Measurements from ENCODE around the gene PDCL2.

The PDCL2 gene

DNA sequence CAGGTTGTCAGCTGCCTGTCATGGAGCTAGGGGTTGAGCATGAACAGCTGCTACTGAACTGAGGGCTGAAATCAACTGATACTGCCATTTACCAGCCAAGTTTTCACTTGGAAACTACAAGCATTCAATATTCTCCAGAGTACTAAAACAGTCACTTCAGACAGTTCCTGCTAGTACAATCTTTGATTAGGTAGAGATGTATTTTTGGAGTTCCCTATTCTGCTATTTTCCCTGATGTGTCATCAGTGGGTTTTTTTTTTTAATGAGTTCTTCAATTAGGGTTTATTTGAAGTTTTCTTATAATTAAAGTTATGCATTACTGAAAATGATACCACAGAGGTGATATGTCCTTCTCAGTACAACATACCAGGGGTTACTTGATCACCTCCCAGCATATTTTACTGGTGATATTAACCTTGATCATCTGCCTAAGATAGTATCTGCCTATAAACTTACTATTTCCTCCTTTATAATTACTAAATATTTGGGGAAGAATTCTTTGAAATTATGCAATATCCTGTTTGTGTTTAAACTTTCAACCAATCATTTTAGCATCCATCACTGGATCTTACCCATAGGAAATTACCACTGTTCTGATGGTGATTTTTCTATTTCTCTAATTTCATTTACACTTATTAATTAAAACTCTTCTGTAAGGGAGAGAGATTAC lies 13.6 kb downstream of the PDCL2 start:
- Histone ChIP-seq H3K4me2 (ENCODE audit: low read depth, low read length, poor library complexity, severe bottlenecking) (no peak overlapping the region), H2AFZ (ENCODE audit: low read length) (no peak overlapping the region), H3K4me3 (ENCODE audit: low read length, poor library complexity, severe bottlenecking) (no peak overlapping the region), H3K9me3 (ENCODE audit: insufficient read depth, low read depth, low read length) (no peaks in the 10 kb centered on the region), H4K20me1 (ENCODE audit: insufficient read depth, low read length, poor library complexity, severe bottlenecking) (no peaks in the 10 kb centered on the region), H3K27me3 (ENCODE audit: insufficient read depth, low read length, poor library complexity, severe bottlenecking) (no peaks in the 10 kb centered on the region), H3K36me3 (ENCODE audit: insufficient read depth, low read length) (no peaks in the 10 kb centered on the region), H3K9me2 (replicated peaks; ENCODE audit: low read depth, low read length) (no peaks in the 10 kb centered on the region), H3K9ac (ENCODE audit: low read depth, low read length, poor library complexity, severe bottlenecking) (no peak overlapping the region), H3K79me2 (ENCODE audit: insufficient read depth, low read length) (no peaks in the 10 kb centered on the region), H3K4me1 (ENCODE audit: insufficient read depth, low read length, poor library complexity, severe bottlenecking) (no peaks in the 10 kb centered on the region), H3F3A (ENCODE audit: low read depth) (no peaks in the 10 kb centered on the region)
- TF ChIP-seq, protein P1, sequence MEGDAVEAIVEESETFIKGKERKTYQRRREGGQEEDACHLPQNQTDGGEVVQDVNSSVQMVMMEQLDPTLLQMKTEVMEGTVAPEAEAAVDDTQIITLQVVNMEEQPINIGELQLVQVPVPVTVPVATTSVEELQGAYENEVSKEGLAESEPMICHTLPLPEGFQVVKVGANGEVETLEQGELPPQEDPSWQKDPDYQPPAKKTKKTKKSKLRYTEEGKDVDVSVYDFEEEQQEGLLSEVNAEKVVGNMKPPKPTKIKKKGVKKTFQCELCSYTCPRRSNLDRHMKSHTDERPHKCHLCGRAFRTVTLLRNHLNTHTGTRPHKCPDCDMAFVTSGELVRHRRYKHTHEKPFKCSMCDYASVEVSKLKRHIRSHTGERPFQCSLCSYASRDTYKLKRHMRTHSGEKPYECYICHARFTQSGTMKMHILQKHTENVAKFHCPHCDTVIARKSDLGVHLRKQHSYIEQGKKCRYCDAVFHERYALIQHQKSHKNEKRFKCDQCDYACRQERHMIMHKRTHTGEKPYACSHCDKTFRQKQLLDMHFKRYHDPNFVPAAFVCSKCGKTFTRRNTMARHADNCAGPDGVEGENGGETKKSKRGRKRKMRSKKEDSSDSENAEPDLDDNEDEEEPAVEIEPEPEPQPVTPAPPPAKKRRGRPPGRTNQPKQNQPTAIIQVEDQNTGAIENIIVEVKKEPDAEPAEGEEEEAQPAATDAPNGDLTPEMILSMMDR (conservative IDR thresholded peaks at IDR 0.05; ENCODE audit: low read length) = no peak
- TF ChIP-seq EZH2phosphoT487 (IDR thresholded peaks at IDR 0.05; ENCODE audit: borderline replicate concordance) = no peak

DNA sequence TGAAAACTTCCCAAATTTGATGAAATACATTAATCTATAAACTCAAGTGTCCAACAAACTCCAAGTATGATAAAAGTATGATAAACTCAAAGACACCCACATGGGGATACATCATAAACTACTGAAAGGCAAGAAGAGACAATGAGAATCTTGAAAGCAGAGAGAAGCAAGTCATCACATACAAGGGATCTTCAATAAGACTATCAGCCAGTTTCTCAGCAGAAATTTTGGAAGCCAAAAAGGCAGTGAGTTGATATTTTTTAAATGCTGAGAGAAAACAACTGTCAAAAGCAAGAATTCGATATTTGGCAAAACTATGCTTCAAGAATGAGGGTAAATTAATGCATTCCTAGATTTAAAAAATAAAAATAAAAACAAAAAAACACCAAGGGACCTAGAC lies 16.5 kb downstream of the PDCL2 start:
- Histone ChIP-seq H3K9me2 (replicated peaks; ENCODE audit: low read depth, low read length) (no peaks in the 10 kb centered on the region), H3K36me3 (ENCODE audit: insufficient read depth, low read length) (no peaks in the 10 kb centered on the region), H3F3A (ENCODE audit: low read depth) (no peaks in the 10 kb centered on the region), H3K4me1 (ENCODE audit: insufficient read depth, low read length, poor library complexity, severe bottlenecking) (no peaks in the 10 kb centered on the region), H3K9me3 (ENCODE audit: insufficient read depth, low read depth, low read length) (no peaks in the 10 kb centered on the region), H4K20me1 (ENCODE audit: insufficient read depth, low read length, poor library complexity, severe bottlenecking) (no peaks in the 10 kb centered on the region), H3K4me2 (ENCODE audit: low read depth, low read length, poor library complexity, severe bottlenecking) (no peak overlapping the region), H3K4me3 (ENCODE audit: low read length, poor library complexity, severe bottlenecking) (no peak overlapping the region), H3K27me3 (ENCODE audit: insufficient read depth, low read length, poor library complexity, severe bottlenecking) (no peaks in the 10 kb centered on the region), H3K79me2 (ENCODE audit: insufficient read depth, low read length) (no peaks in the 10 kb centered on the region), H2AFZ (ENCODE audit: low read length) (no peak overlapping the region), H3K9ac (ENCODE audit: low read depth, low read length, poor library complexity, severe bottlenecking) (no peak overlapping the region)
- TF ChIP-seq, protein P1 (conservative IDR thresholded peaks at IDR 0.05; ENCODE audit: low read length) = no peak
- TF ChIP-seq EZH2phosphoT487 (IDR thresholded peaks at IDR 0.05; ENCODE audit: borderline replicate concordance) = no peak

DNA sequence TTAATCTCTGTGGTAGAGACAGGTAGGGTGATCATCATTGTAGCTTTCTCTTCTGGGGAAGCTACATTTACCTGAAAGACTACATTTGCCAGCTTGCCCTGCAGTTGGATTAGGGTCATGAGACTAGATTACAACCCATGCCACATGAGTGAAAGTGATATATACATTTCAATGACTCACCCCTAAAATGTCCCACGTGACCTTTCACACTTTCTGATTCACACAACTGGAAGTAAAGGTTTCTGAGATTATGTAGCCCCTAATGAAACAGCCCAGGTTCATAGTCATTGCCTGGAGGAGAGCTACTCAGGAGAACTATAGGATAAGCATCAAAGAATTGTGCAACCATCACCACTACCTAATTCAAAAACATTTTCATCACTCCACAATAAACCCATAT lies 17.8 kb downstream of the PDCL2 start:
- Histone ChIP-seq H3K36me3 (ENCODE audit: insufficient read depth, low read length) (no peaks in the 10 kb centered on the region), H3K9me3 (ENCODE audit: insufficient read depth, low read depth, low read length) (no peaks in the 10 kb centered on the region), H3K4me1 (ENCODE audit: insufficient read depth, low read length, poor library complexity, severe bottlenecking) (no peaks in the 10 kb centered on the region), H2AFZ (ENCODE audit: low read length) (no peak overlapping the region), H3K4me2 (ENCODE audit: low read depth, low read length, poor library complexity, severe bottlenecking) (no peak overlapping the region), H3K9ac (ENCODE audit: low read depth, low read length, poor library complexity, severe bottlenecking) (no peak overlapping the region), H3F3A (ENCODE audit: low read depth) (no peaks in the 10 kb centered on the region), H3K9me2 (replicated peaks; ENCODE audit: low read depth, low read length) (no peaks in the 10 kb centered on the region), H3K79me2 (ENCODE audit: insufficient read depth, low read length) (no peaks in the 10 kb centered on the region), H3K4me3 (ENCODE audit: low read length, poor library complexity, severe bottlenecking) (no peak overlapping the region), H4K20me1 (ENCODE audit: insufficient read depth, low read length, poor library complexity, severe bottlenecking) (no peaks in the 10 kb centered on the region), H3K27me3 (ENCODE audit: insufficient read depth, low read length, poor library complexity, severe bottlenecking) (no peaks in the 10 kb centered on the region)
- TF ChIP-seq EZH2phosphoT487 (IDR thresholded peaks at IDR 0.05; ENCODE audit: borderline replicate concordance) = no peak
- TF ChIP-seq, protein P1 (conservative IDR thresholded peaks at IDR 0.05; ENCODE audit: low read length) = no peak

Data from Loucy (cell line).